Measurements from ENCODE around the gene OR5V1. TPM values are rescaled to one million over a fixed set of nuclear protein-coding genes. Genes with fewer than 3 reads are reported as not detected.

OR5V1 gene
- total RNA-seq, 1 experiment from 2014 or later: not detected

Other genes starting within 250 kb of the OR5V1 start
- not detected for gene OR2J2, start 198.0 kb downstream of the OR5V1 start, total RNA-seq (2021; ENCODE audit: unreplicated experiment)
- not detected for gene OR14J1, start 67.2 kb downstream of the OR5V1 start, total RNA-seq (2021; ENCODE audit: unreplicated experiment)
- gene OR12D3, start 6.4 kb upstream of the OR5V1 start, total RNA-seq (2021; ENCODE audit: unreplicated experiment): not detected
- not detected for gene OR12D2, start 26.8 kb upstream of the OR5V1 start, total RNA-seq (2021; ENCODE audit: unreplicated experiment)
- not detected for gene OR12D1, start 46.1 kb upstream of the OR5V1 start, total RNA-seq (2021; ENCODE audit: unreplicated experiment)
- not detected for gene OR10C1, start 70.4 kb upstream of the OR5V1 start, total RNA-seq (2021; ENCODE audit: unreplicated experiment)
- not detected for gene OR11A1, start 88.2 kb upstream of the OR5V1 start, total RNA-seq (2021; ENCODE audit: unreplicated experiment)
- gene OR2H1, start 88.3 kb upstream of the OR5V1 start, total RNA-seq (2021; ENCODE audit: unreplicated experiment): not detected
- gene MAS1L, start 119.1 kb upstream of the OR5V1 start, total RNA-seq (2021; ENCODE audit: unreplicated experiment): not detected
- not detected for gene UBD, start 190.9 kb upstream of the OR5V1 start, total RNA-seq (2021; ENCODE audit: unreplicated experiment)
- not detected for gene OR2H2, start 216.3 kb upstream of the OR5V1 start, total RNA-seq (2021; ENCODE audit: unreplicated experiment)

Measured in HCT116 (cell line).